H1 (cell line): ENCODE results near the gene OR9A2. TPM values are rescaled to one million over a fixed set of nuclear protein-coding genes. Genes with fewer than 3 reads are reported as not detected.

Experiments used
- CTCF ChIA-PET: fragments of 300-600 bp; sonication (Branson Sonifier 250); formaldehyde crosslinking; loops from one replicate; lab custom pipeline; 2021; ENCODE audit not compliant: partially characterized antibody; lab: Charles Lee
- POLR2A ChIA-PET: fragments of 300-600 bp; sonication (Branson Sonifier 250); formaldehyde crosslinking; loops from one replicate; lab custom pipeline; 2021; ENCODE audit warnings: inconsistent platforms; ENCODE audit not compliant: partially characterized antibody; lab: Charles Lee
- DNase-seq, 2 experiments: peaks; one replicate each; pipeline versions ENCODE4 v3.0.0 to v3.0.0-alpha.2; 2010 to 2022; ENCODE audit warnings: low spot score in 2 of 2, low read depth in 1 of 2, mixed read lengths in 1 of 2
- FAIRE-seq: peaks from 2 replicates; lab custom pipeline; 2011; peaks lifted over from hg19 to GRCh38; lab: Jason Lieb, UNC
- H2AFZ ChIP-seq: 2 replicates; pipeline ENCODE4 v1.8.1; 2012; ENCODE audit warnings: low read length, inconsistent platforms
- H2AK5ac ChIP-seq: 2 replicates; pipeline ENCODE4 v1.6.1; 2013; ENCODE audit warnings: low read depth, low read length
- H2BK120ac ChIP-seq: replicated peaks from 2 replicates; pipeline ENCODE3; 2013; ENCODE audit warnings: low read depth, low read length, inconsistent platforms
- H2BK12ac ChIP-seq: 2 replicates; pipeline ENCODE4 v1.6.1; 2013; ENCODE audit warnings: low read depth, low read length
- H2BK15ac ChIP-seq: 2 replicates; pipeline ENCODE4 v1.6.1; 2013; ENCODE audit warnings: low read length
- H2BK20ac ChIP-seq: 2 replicates; pipeline ENCODE4 v1.6.1; 2013; ENCODE audit warnings: low read length
- H2BK5ac ChIP-seq: 2 replicates; pipeline ENCODE4 v1.6.1; 2013; ENCODE audit warnings: low read depth, low read length
- H3K14ac ChIP-seq: 2 replicates; pipeline ENCODE4 v1.6.1; 2013; ENCODE audit warnings: inconsistent platforms; ENCODE audit not compliant: insufficient read length
- H3K18ac ChIP-seq: 2 replicates; pipeline ENCODE4 v1.6.1; 2013; ENCODE audit warnings: low read length; ENCODE audit errors: extremely low read depth
- H3K23ac ChIP-seq: 2 replicates; pipeline ENCODE4 v1.6.1; 2013; ENCODE audit warnings: inconsistent platforms; ENCODE audit not compliant: insufficient read length
- H3K23me2 ChIP-seq: 2 replicates; pipeline ENCODE4 v1.6.1; 2013; ENCODE audit warnings: low read depth, low read length
- H3K27ac ChIP-seq: 2 replicates; pipeline ENCODE4 v1.6.1; 2011; ENCODE audit warnings: low read depth, low read length, inconsistent platforms
- H3K27me3 ChIP-seq, 4 experiments: replicated peaks in 1 of 4; 1 replicate in 1 of 4; 2 replicates in 3 of 4; pipeline versions ENCODE4 v1.6.1 to v1.8.1; 2011 to 2013; ENCODE audit warnings: low read length in 3 of 4, mild to moderate bottlenecking in 3 of 4, inconsistent platforms in 2 of 4, mixed read lengths in 2 of 4, moderate library complexity in 1 of 4; ENCODE audit not compliant: control insufficient read depth in 3 of 4, insufficient read depth in 3 of 4; ENCODE audit errors: extremely low read depth in 1 of 4
- H3K36me3 ChIP-seq, 4 experiments: 2 replicates each; pipeline versions ENCODE4 v1.6.1 to v1.8.1; 2011 to 2013; ENCODE audit warnings: mild to moderate bottlenecking in 4 of 4, low read length in 3 of 4, moderate library complexity in 2 of 4, control low read depth in 1 of 4, inconsistent platforms in 1 of 4; ENCODE audit not compliant: insufficient read depth in 4 of 4, control insufficient read depth in 2 of 4
- H3K4ac ChIP-seq: replicated peaks from 2 replicates; pipeline ENCODE3; 2013; ENCODE audit warnings: low read length, low read depth, mixed read lengths, inconsistent platforms; ENCODE audit not compliant: insufficient read length
- H3K4me1 ChIP-seq, 4 experiments: replicated peaks in 1 of 4; 1 replicate in 1 of 4; 2 replicates in 3 of 4; pipeline versions ENCODE4 v1.6.1 to v1.8.1; 2011 to 2013; ENCODE audit warnings: low read length in 3 of 4, inconsistent platforms in 2 of 4, mixed read lengths in 1 of 4; ENCODE audit not compliant: insufficient read depth in 4 of 4, control insufficient read depth in 3 of 4
- H3K4me2 ChIP-seq, 2 experiments: 2 replicates each; pipeline versions ENCODE4 v1.6.1 to v1.8.1; 2011 to 2013; ENCODE audit warnings: low read depth in 2 of 2, low read length in 2 of 2, control low read depth in 1 of 2, inconsistent platforms in 1 of 2, mild to moderate bottlenecking in 1 of 2; ENCODE audit not compliant: insufficient read depth in 1 of 2
- H3K4me3 ChIP-seq, 4 experiments: fragments of 200-600, 300-600 bp in 1 of 4; sonication (generic), shearing (Covaris generic), sonication (Bioruptor Twin) in 1 of 4; 2 replicates each; pipeline versions ENCODE4 v1.5.1 to v1.8.1; 2011 to 2016; ENCODE audit warnings: low read length in 4 of 4, low read depth in 3 of 4, control low read depth in 2 of 4, inconsistent platforms in 2 of 4, mild to moderate bottlenecking in 2 of 4, mixed read lengths in 1 of 4, moderate library complexity in 1 of 4; ENCODE audit not compliant: insufficient read depth in 2 of 4; ENCODE audit errors: extremely low read depth in 1 of 4
- H3K56ac ChIP-seq: replicated peaks from 2 replicates; pipeline ENCODE3; 2013; ENCODE audit warnings: low read depth, mild to moderate bottlenecking, mixed read lengths, low read length, inconsistent platforms; ENCODE audit not compliant: insufficient read length
- H3K79me1 ChIP-seq: 2 replicates; pipeline ENCODE4 v1.6.1; 2013; ENCODE audit warnings: low read depth, low read length, control low read depth
- H3K79me2 ChIP-seq, 2 experiments: 2 replicates each; pipeline versions ENCODE4 v1.6.1 to v1.8.1; 2012 to 2013; ENCODE audit warnings: low read length in 2 of 2, mild to moderate bottlenecking in 2 of 2, inconsistent platforms in 1 of 2; ENCODE audit not compliant: insufficient read depth in 2 of 2, control insufficient read depth in 1 of 2
- H3K9ac ChIP-seq, 4 experiments: replicated peaks in 1 of 4; 1 replicate in 1 of 4; 2 replicates in 3 of 4; pipeline versions ENCODE4 v1.6.1 to v1.8.1; 2011 to 2013; ENCODE audit warnings: low read depth in 3 of 4, low read length in 3 of 4, control low read depth in 2 of 4, mild to moderate bottlenecking in 2 of 4, moderate library complexity in 2 of 4, inconsistent platforms in 1 of 4; ENCODE audit errors: extremely low read depth in 1 of 4
- H3K9me3 ChIP-seq, 2 experiments: 2 replicates each; pipeline versions ENCODE4 v1.6.1 to v1.8.1; 2012 to 2013; ENCODE audit warnings: mild to moderate bottlenecking in 2 of 2, moderate library complexity in 2 of 2, control low read depth in 1 of 2, inconsistent platforms in 1 of 2, low read depth in 1 of 2, low read length in 1 of 2, mixed read lengths in 1 of 2; ENCODE audit not compliant: insufficient read depth in 2 of 2
- H4K20me1 ChIP-seq, 2 experiments: replicated peaks in 1 of 2; 2 replicates each; pipeline versions ENCODE3 to v1.8.1; 2011 to 2013; ENCODE audit warnings: inconsistent platforms in 2 of 2, low read length in 2 of 2, mild to moderate bottlenecking in 1 of 2; ENCODE audit not compliant: insufficient read depth in 2 of 2, control insufficient read depth in 1 of 2
- H4K5ac ChIP-seq: 2 replicates; pipeline ENCODE4 v1.6.1; 2013; ENCODE audit warnings: low read length, low read depth, mixed read lengths, inconsistent platforms; ENCODE audit not compliant: insufficient read length
- H4K8ac ChIP-seq: 2 replicates; pipeline ENCODE4 v1.8.0; 2013; ENCODE audit warnings: mild to moderate bottlenecking, moderate library complexity, low read length, inconsistent platforms; ENCODE audit not compliant: insufficient read depth; ENCODE audit errors: extremely low read depth
- H4K91ac ChIP-seq: replicated peaks from 2 replicates; pipeline ENCODE3; 2013; ENCODE audit warnings: low read length, mixed read lengths, inconsistent platforms; ENCODE audit not compliant: insufficient read length
- BACH1 ChIP-seq: IDR thresholded peaks from 2 replicates; pipeline ENCODE4 v1.6.1; 2012; ENCODE audit warnings: low read length, improper control_type of control experiment
- BRCA1 ChIP-seq: IDR thresholded peaks from 2 replicates; pipeline ENCODE4 v1.6.1; 2012; ENCODE audit warnings: low read depth, low read length, improper control_type of control experiment
- CBX5 ChIP-seq: fragments of 300-800, 300-1000 bp; sonication (generic); IDR thresholded peaks from 2 replicates; pipeline ENCODE4 v1.7.1; 2016; ENCODE audit warnings: antibody characterized with exemption, low read length, low read depth
- CEBPB ChIP-seq: IDR thresholded peaks from 2 replicates; pipeline ENCODE4 v1.6.1; 2012; ENCODE audit warnings: low read depth, low read length
- CHD1 ChIP-seq: IDR thresholded peaks from 2 replicates; pipeline ENCODE4 v1.6.1; 2012; ENCODE audit warnings: low read depth, low read length, improper control_type of control experiment
- GABPA ChIP-seq: IDR thresholded peaks from 2 replicates; pipeline ENCODE4 v1.6.1; 2011; ENCODE audit warnings: mild to moderate bottlenecking, low read length, moderate library complexity, borderline replicate concordance; ENCODE audit not compliant: insufficient read depth
- GTF2F1 ChIP-seq: IDR thresholded peaks from 2 replicates; pipeline ENCODE4 v1.6.1; 2012; ENCODE audit warnings: low read depth, low read length, improper control_type of control experiment, borderline replicate concordance
- HDAC6 ChIP-seq: IDR thresholded peaks from one replicate; pipeline ENCODE4 v1.7.1; 2012; ENCODE audit warnings: low read depth, mild to moderate bottlenecking, inconsistent platforms, low read length, moderate library complexity
- JUN ChIP-seq: IDR thresholded peaks from 2 replicates; pipeline ENCODE4 v1.6.1; 2011; ENCODE audit warnings: low read depth, mild to moderate bottlenecking, improper control_type of control experiment, low read length
- SIRT6 ChIP-seq: IDR thresholded peaks from one replicate; pipeline ENCODE4 v1.7.1; 2012; ENCODE audit warnings: low read length, inconsistent platforms
- SP1 ChIP-seq: IDR thresholded peaks from 2 replicates; pipeline ENCODE4 v1.6.1; 2011; ENCODE audit warnings: low read depth, low read length
- SP2 ChIP-seq: IDR thresholded peaks from 2 replicates; pipeline ENCODE4 v1.6.1; 2012; ENCODE audit warnings: mild to moderate bottlenecking, low read length, inconsistent platforms
- SRF ChIP-seq: IDR thresholded peaks from 2 replicates; pipeline ENCODE4 v1.6.1; 2011; ENCODE audit warnings: mild to moderate bottlenecking, low read depth, low read length, moderate library complexity
- SUZ12 ChIP-seq: fragments of 200-600 bp; sonication (generic); IDR thresholded peaks from 2 replicates; pipeline ENCODE4 v1.6.1; 2012; ENCODE audit warnings: mild to moderate bottlenecking, inconsistent platforms, low read length, moderate library complexity, mixed read lengths
- TAF1 ChIP-seq: IDR thresholded peaks from 2 replicates; pipeline ENCODE4 v1.6.1; 2011; ENCODE audit warnings: mild to moderate bottlenecking, low read depth, low read length
- USF2 ChIP-seq: IDR thresholded peaks from 2 replicates; pipeline ENCODE4 v1.6.1; 2011; ENCODE audit warnings: low read length, improper control_type of control experiment
- WGBS, 2 experiments: shearing (Covaris generic) in 1 of 2; methylation state at CpG; one replicate each; pipeline versions ENCODE4 v1.1.6 to v1.1.7; 2013 to 2015; ENCODE audit warnings: low lambda C conversion rate in 2 of 2, mixed read lengths in 2 of 2, inconsistent platforms in 1 of 2, low coverage in 1 of 2, missing lambda C conversion rate in 1 of 2; ENCODE audit not compliant: insufficient replicate concordance in 2 of 2, insufficient coverage in 1 of 2, insufficient read length in 1 of 2; ENCODE audit errors: extremely low coverage in 1 of 2, missing lambda C conversion rate in 1 of 2; 5-methylcytosine and 5-hydroxymethylcytosine counted together
- polyA plus RNA-seq, 7 experiments: library from polyadenylated mRNA; depleted of rRNA in 3 of 7; stranded (reverse) in 5 of 7; unstranded in 2 of 7; fragments of >200 nt in 5 of 7; fragments of 200-250 nt in 2 of 7; gene quantifications; 1 replicate in 5 of 7; 2 replicates in 1 of 7; 4 replicates in 1 of 7; pipeline versions ENCODE4 v1.2.1 to v1.2.3, GENCODE V29; 2011 to 2013; ENCODE audit warnings: missing spikeins in 2 of 7, mixed read lengths in 2 of 7
- total RNA-seq: library from RNA; stranded (reverse); fragmentation: NEBNext Ultra II Directional; extraction: Animal tissue kit (Norgen Biotek cat#: 25700); gene quantifications from 2 replicates; pipeline ENCODE4 v1.2.1, GENCODE V29; 2021

The OR9A2 gene
- total and polyA plus RNA-seq, 2 of the 8 experiments (the other 6 are each of a cell fraction or from before 2014, with no cell fraction given): not detected

- no peaks in the 10 kb centered on the region for H3K36me3 ChIP-seq
- no peak overlapping the region for H3K56ac ChIP-seq
- no peak overlapping the region for H3K4me3 ChIP-seq
- H3K4me2 ChIP-seq: no peak overlapping the region
- no peak overlapping the region for H2AFZ ChIP-seq
- no peak overlapping the region for H2BK120ac ChIP-seq
- no peak overlapping the region for H4K5ac ChIP-seq
- no peak overlapping the region for H3K4ac ChIP-seq
- H3K23ac ChIP-seq: no peak overlapping the region
- no peak overlapping the region for H2BK15ac ChIP-seq
- H3K9me3 ChIP-seq: no peaks in the 10 kb centered on the region
- WGBS, 2 experiments: 60% methylated on average over 2 of the region's 2 CpGs; no CpG with 5 or more reads in 1 of the 2 experiments
- H3K14ac ChIP-seq: no peak overlapping the region
- DNase-seq: no peak
- H4K20me1 ChIP-seq: no peaks in the 10 kb centered on the region
- H2BK12ac ChIP-seq: no peak overlapping the region
- H3K4me1 ChIP-seq: peaks cover 0 to 3% (median 0%) of the 10 kb centered on the region in 4 experiments; a peak in 1 of 7 replicates
- no peak for FAIRE-seq
- H3K23me2 ChIP-seq: no peaks in the 10 kb centered on the region
- H2AK5ac ChIP-seq: no peak overlapping the region
- no peak overlapping the region for H3K9ac ChIP-seq
- no peak overlapping the region for H2BK20ac ChIP-seq
- H2BK5ac ChIP-seq: no peak overlapping the region
- CTCF ChIA-PET: interaction anchor here (0.7 to 19.0 kb wide), 11 partner anchors 8 to 223 kb away, joined by 3 to 480 read pairs (median 4); partner anchors contain the start of gene TAS2R40
- H4K8ac ChIP-seq: no peak overlapping the region
- no peaks in the 10 kb centered on the region for H3K27me3 ChIP-seq
- H3K79me2 ChIP-seq: no peaks in the 10 kb centered on the region
- H3K27ac ChIP-seq: no peak overlapping the region
- H3K18ac ChIP-seq: no peak overlapping the region
- POLR2A ChIA-PET: no interaction called here
- no peak overlapping the region for H4K91ac ChIP-seq
- no peaks in the 10 kb centered on the region for H3K79me1 ChIP-seq
- TF ChIP-seq BRCA1: no peak
- TF ChIP-seq SRF: no peak
- no peak for TF ChIP-seq TAF1
- no peak for TF ChIP-seq SP1
- no peak for TF ChIP-seq BACH1
- no peak for TF ChIP-seq CBX5
- TF ChIP-seq GTF2F1: no peak
- TF ChIP-seq SUZ12: no peak
- no peak for TF ChIP-seq SP2
- no peak for TF ChIP-seq JUN
- TF ChIP-seq SIRT6: no peak
- no peak for TF ChIP-seq GABPA
- no peak for TF ChIP-seq CEBPB
- TF ChIP-seq CHD1: no peak
- no peak for TF ChIP-seq USF2
- TF ChIP-seq HDAC6: no peak
These were observed 9.9 kb downstream of the OR9A2 start for GRCh38 chr7:143016996-143017395.
